ENCODE data around the gene RPUSD4. TPM values are rescaled to one million over a fixed set of nuclear protein-coding genes. Genes with fewer than 3 reads are reported as not detected.

The RPUSD4 gene
- polyA plus RNA-seq, 1 of the 3 experiments (the other 2 are of a cell fraction): 18.0 TPM

DNA sequence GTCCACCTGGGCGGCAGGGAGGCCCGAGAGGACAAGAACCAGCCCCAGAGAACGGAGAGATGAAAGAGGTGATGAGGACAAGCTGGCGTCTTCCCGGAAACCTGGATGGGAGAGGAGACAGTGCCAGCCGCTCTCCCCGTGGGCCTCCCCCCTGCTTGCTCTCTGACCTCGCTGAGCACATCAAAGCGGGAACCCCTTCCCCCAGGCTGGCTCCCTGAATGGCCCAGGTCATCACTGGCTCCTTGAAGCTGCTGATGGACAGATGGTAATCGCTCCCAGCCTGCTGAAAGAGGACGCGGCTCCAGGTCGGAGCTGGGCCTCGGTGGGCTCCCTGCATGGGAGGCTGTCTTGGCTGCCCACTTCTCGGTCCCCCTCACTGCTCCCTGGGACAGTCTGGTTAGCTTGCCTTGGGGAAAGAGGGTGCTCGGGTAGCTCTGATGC, 18.4 kb downstream of the RPUSD4 start (continued):
- TF ChIP-seq, protein P1, sequence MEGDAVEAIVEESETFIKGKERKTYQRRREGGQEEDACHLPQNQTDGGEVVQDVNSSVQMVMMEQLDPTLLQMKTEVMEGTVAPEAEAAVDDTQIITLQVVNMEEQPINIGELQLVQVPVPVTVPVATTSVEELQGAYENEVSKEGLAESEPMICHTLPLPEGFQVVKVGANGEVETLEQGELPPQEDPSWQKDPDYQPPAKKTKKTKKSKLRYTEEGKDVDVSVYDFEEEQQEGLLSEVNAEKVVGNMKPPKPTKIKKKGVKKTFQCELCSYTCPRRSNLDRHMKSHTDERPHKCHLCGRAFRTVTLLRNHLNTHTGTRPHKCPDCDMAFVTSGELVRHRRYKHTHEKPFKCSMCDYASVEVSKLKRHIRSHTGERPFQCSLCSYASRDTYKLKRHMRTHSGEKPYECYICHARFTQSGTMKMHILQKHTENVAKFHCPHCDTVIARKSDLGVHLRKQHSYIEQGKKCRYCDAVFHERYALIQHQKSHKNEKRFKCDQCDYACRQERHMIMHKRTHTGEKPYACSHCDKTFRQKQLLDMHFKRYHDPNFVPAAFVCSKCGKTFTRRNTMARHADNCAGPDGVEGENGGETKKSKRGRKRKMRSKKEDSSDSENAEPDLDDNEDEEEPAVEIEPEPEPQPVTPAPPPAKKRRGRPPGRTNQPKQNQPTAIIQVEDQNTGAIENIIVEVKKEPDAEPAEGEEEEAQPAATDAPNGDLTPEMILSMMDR (IDR thresholded peaks at IDR 0.05): no peak
- TF ChIP-seq TEAD4 (IDR thresholded peaks at IDR 0.05; ENCODE audit: borderline replicate concordance, insufficient read depth): no peak

DNA sequence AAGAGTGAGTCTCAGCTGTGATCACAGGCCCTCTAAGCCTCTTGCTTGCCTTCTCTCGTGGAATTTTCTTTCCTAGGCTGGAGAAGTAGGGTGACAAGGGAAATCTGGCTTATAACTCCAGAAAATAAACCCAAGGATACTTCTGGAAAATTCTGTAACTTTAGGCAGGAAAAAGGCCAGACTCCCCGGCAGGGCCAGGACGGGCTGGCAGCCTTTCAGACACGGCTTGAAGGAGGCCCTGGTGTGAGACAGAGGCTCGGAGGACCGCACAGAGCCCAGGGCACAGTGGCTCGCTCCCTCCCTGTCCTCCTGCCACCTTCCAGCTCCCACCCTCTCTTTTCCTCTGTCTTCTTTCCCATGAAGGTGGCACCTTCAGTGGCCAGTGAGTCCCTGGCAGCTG, 19.1 kb downstream of the RPUSD4 start:
- TF ChIP-seq TCF12 (IDR thresholded peaks at IDR 0.05): no peak
- TF ChIP-seq, protein P1 (IDR thresholded peaks at IDR 0.05): no peak
- TF ChIP-seq NRF1 (IDR thresholded peaks at IDR 0.05; ENCODE audit: low read depth, low read length): no peak
- no peak for TF ChIP-seq ELF1 (IDR thresholded peaks at IDR 0.05)
- TF ChIP-seq SMC3 (IDR thresholded peaks at IDR 0.05; ENCODE audit: low read depth, low read length): no peak
- no peak for TF ChIP-seq GATA2 (CRISPR knock-in tag; IDR thresholded peaks at IDR 0.05)
- TF ChIP-seq, protein P2, sequence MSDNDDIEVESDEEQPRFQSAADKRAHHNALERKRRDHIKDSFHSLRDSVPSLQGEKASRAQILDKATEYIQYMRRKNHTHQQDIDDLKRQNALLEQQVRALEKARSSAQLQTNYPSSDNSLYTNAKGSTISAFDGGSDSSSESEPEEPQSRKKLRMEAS (IDR thresholded peaks at IDR 0.05; ENCODE audit: low read depth): no peak
- TF ChIP-seq FOXJ3 (CRISPR knock-in tag; IDR thresholded peaks at IDR 0.05): no peak
- TF ChIP-seq, protein P3, sequence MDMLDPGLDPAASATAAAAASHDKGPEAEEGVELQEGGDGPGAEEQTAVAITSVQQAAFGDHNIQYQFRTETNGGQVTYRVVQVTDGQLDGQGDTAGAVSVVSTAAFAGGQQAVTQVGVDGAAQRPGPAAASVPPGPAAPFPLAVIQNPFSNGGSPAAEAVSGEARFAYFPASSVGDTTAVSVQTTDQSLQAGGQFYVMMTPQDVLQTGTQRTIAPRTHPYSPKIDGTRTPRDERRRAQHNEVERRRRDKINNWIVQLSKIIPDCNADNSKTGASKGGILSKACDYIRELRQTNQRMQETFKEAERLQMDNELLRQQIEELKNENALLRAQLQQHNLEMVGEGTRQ (IDR thresholded peaks at IDR 0.05; ENCODE audit: borderline replicate concordance, low read depth, low read length): no peak
- H3K27ac ChIP-seq (ENCODE audit: low read depth in 2 of 2, low read length in 1 of 2): no peak overlapping the region
- no peaks in the 10 kb centered on the region for H3K9me3 ChIP-seq
- CTCF ChIA-PET: interaction anchor here (0.7 to 5.4 kb wide), 7 partner anchors 26 to 275 kb away, joined by 3 to 63 read pairs (median 17); partner anchors contain the start of gene CDON
- peaks cover 7 to 32% of the 10 kb centered on the region in 2 experiments for H3K36me3 ChIP-seq (replicated peaks in 1 of 2; ENCODE audit: control insufficient read depth in 1 of 2, insufficient read depth in 2 of 2, low read length in 1 of 2)
- no peak overlapping the region for H3K4me2 ChIP-seq
- H3K27me3 ChIP-seq (ENCODE audit: insufficient read depth): no peaks in the 10 kb centered on the region
- H3K9me2 ChIP-seq: no peaks in the 10 kb centered on the region
- 82% methylated on average over 7 of the region's 7 CpGs for WGBS (ENCODE audit: low lambda C conversion rate)
- peaks cover 0 to 14% of the 10 kb centered on the region in 2 experiments; a peak in 1 of 4 replicates for H3K4me1 ChIP-seq (ENCODE audit: control insufficient read depth in 1 of 2, insufficient read depth in 2 of 2, low read depth in 1 of 2, low read length in 1 of 2)
- POLR2A ChIA-PET: interaction anchor here (2.4 kb wide), 1 partner anchor 77 kb away, joined by 13 read pairs; no protein-coding TSS in a partner anchor
- no peaks in the 10 kb centered on the region for H3K79me2 ChIP-seq (ENCODE audit: insufficient read depth)
- no peak overlapping the region for H2AFZ ChIP-seq (ENCODE audit: low read depth)
- H3K9ac ChIP-seq: no peak overlapping the region
- H4K20me1 ChIP-seq (ENCODE audit: insufficient read depth): no peaks in the 10 kb centered on the region; the same call in 1 of the 2 replicates
- peaks cover 6% of the 10 kb centered on the region for H3F3A ChIP-seq (replicated peaks; ENCODE audit: insufficient read depth)
- no peak for DNase-seq
- no peak overlapping the region for H3K4me3 ChIP-seq (ENCODE audit: low read depth in 2 of 2, low read length in 1 of 2)

Data from SK-N-SH (cell line).